AG04449 (cell line): ENCODE results near the gene NDUFB2.
A peak's percentile ranks its signal among the peaks of the same experiment; 100 is the strongest.

Experiments used
- CTCF ChIA-PET: fragments of 350-600 bp; formaldehyde crosslinking; extraction: SDS; loops from one replicate; lab custom pipeline; 2021; ENCODE audit warnings: antibody characterized with exemption; lab: Yijun Ruan, JAX
- POLR2A ChIA-PET: fragments of 400-600, 350-600 bp; formaldehyde crosslinking; extraction: SDS; loops from one replicate; lab custom pipeline; 2020; ENCODE audit warnings: antibody characterized with exemption, inconsistent platforms; lab: Yijun Ruan, JAX
- DNase-seq: peaks from one replicate; pipeline ENCODE4 v3.0.0-alpha.2; 2010; ENCODE audit warnings: low read depth, low spot score
- H3K4me3 ChIP-seq: 2 replicates; pipeline ENCODE4 v1.5.1; 2011; ENCODE audit warnings: low read depth, mild to moderate bottlenecking, control low read depth, low read length
- CTCF ChIP-seq: IDR thresholded peaks from one replicate; pipeline ENCODE4 v1.5.1; 2011; ENCODE audit warnings: mild to moderate bottlenecking, moderate library complexity, low read length, control low read depth, inconsistent platforms; ENCODE audit not compliant: insufficient read depth; ENCODE audit errors: missing control alignments

NDUFB2 gene

GRCh38 chr7:140719721-140720120 lies 23.2 kb downstream of the NDUFB2 start:
- CTCF ChIA-PET: no interaction called here
- no peak for DNase-seq
- POLR2A ChIA-PET: no interaction called here
- no peak for TF ChIP-seq CTCF
- no peak overlapping the region for H3K4me3 ChIP-seq

GRCh38 chr7:140722254-140722653 lies 25.7 kb downstream of the NDUFB2 start:
- H3K4me3 ChIP-seq: no peak overlapping the region
- CTCF ChIA-PET: interaction anchor here (0.7 to 1.7 kb wide), 4 partner anchors 19 to 811 kb away, joined by 3 to 6 read pairs (median 3); no protein-coding TSS in a partner anchor
- POLR2A ChIA-PET: interaction anchor here (0.6 kb wide), 1 partner anchor 21 kb away, joined by 3 read pairs; no protein-coding TSS in a partner anchor
- no peak for DNase-seq
- no peak for TF ChIP-seq CTCF

GRCh38 chr7:140723006-140723405 lies 26.5 kb downstream of the NDUFB2 start:
- no peak overlapping the region for H3K4me3 ChIP-seq
- ChIA-PET POLR2A (no interaction called here), CTCF (interaction anchor here (0.9 to 1.7 kb wide), 3 partner anchors 20 to 810 kb away, joined by 3 to 6 read pairs (median 3); no protein-coding TSS in a partner anchor)
- DNase-seq: no peak
- TF ChIP-seq CTCF: no peak

GRCh38 chr7:140723574-140723973 lies 27.1 kb downstream of the NDUFB2 start:
- CTCF ChIA-PET: interaction anchor here (1.7 kb wide), 1 partner anchor 88 kb away, joined by 6 read pairs; no protein-coding TSS in a partner anchor
- DNase-seq: no peak
- no peak overlapping the region for H3K4me3 ChIP-seq
- TF ChIP-seq CTCF: no peak
- POLR2A ChIA-PET: no interaction called here

GRCh38 chr7:140724706-140725105 lies 28.2 kb downstream of the NDUFB2 start:
- H3K4me3 ChIP-seq: no peak overlapping the region
- no peak for DNase-seq
- TF ChIP-seq CTCF: no peak
- ChIA-PET CTCF (interaction anchor here (0.7 kb wide), 1 partner anchor 22 kb away, joined by 3 read pairs; no protein-coding TSS in a partner anchor), POLR2A (no interaction called here)

- ChIA-PET POLR2A (interaction anchor here (0.6 kb wide), 1 partner anchor 806 kb away, joined by 4 read pairs; no protein-coding TSS in a partner anchor), CTCF (interaction anchor here (0.8 to 1.6 kb wide), 14 partner anchors 10 to 927 kb away, joined by 3 to 11 read pairs (median 4); partner anchors contain the start of gene MRPS33)
Observed at GRCh38 chr7:140726281-140726680, 29.8 kb downstream of the NDUFB2 start.

More at GRCh38 chr7:140726281-140726680, 29.8 kb downstream of the NDUFB2 start:
- no peak for DNase-seq
- peak; percentile 17 for TF ChIP-seq CTCF
- no peak overlapping the region for H3K4me3 ChIP-seq
